Measurements from ENCODE around the gene KRTAP4-16. TPM values are rescaled to one million over a fixed set of nuclear protein-coding genes. Genes with fewer than 3 reads are reported as not detected.
"Not testable (repeated sequence)": the region's sequence is repeated elsewhere in the genome, so short reads cannot be mapped to it uniquely, and the experiment has no call there.

KRTAP4-16 gene
- total RNA-seq, 4 donors from 2014 or later: not detected

- ATAC-seq: no peak
- TF ChIP-seq POLR2AphosphoS5 (IDR thresholded peaks at IDR 0.05) (no peak), POLR2A (IDR thresholded peaks at IDR 0.05) (no peak), CTCF (IDR thresholded peaks at IDR 0.05) (no peak), EP300 (IDR thresholded peaks at IDR 0.05) (no peak)
- Histone ChIP-seq H3K27me3 (peaks cover 33% of the 10 kb centered on the region), H3K36me3 (no peaks in the 10 kb centered on the region), H3K4me3 (no peak overlapping the region), H3K4me1 (no peaks in the 10 kb centered on the region), H3K9me3 (no peaks in the 10 kb centered on the region), H3K27ac (no peak overlapping the region)
- 86 to 90% methylated on average over 2 of the region's 2 CpGs for WGBS, 2 donors (ENCODE audit: low coverage in 1 of 2)
These were observed 19.7 kb upstream of the KRTAP4-16 start for GRCh38 chr17:41121742-41122141.

DNA sequence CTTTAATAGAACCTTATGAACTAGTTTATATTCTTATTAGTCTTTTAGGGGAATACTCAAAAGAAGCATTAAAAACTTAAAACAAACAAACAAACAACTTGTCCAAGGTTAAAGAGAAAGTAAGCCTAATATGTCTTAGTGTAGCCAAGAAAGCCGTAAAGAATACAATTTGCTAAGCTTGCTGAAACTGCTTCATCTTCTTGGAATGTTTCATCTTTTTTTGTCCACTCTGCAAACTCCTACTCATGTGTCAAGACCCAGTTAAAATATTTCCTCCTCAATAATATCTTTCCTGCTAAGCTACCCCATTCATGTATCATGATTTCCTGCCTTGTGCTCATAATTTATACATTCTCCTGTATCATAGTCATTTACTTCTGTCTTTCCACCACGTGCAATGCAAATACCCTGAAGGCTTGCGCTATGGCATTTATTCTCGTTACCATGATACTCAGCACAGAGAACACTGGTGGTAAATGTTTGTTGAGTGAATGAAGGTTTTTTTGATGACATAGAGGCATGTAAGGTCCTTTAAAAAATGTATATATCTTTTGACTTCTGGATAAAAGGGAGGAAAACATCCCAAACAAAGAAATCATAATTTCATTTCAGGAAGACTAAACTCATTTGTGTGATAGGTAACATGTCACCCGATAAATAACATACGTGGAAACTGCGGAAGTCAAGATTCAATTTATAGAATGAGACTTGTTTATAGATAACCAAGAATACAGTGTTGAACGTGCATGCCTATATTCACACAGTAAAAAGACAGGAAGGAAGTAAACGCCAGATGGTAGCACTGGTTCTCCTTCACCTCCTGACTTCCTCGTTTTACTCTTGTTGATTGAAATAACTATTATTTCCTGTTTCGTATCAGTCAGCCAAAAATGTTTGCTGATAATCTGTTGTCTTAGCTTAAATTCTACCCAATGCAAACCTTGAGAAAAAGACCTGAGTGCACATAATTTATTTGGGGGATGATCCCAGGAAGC is 18.0 kb upstream of the KRTAP4-16 start:
- not testable (repeated sequence) for H3K4me3 ChIP-seq, H3K9me3 ChIP-seq, ATAC-seq, H3K36me3 ChIP-seq, H3K4me1 ChIP-seq, H3K27ac ChIP-seq
- H3K27me3 ChIP-seq: peaks cover 33% of the 10 kb centered on the region
- WGBS, 2 donors (ENCODE audit: low coverage in 1 of 2): 53 to 55% methylated on average over 10 to 11 of the region's 11 CpGs

DNA sequence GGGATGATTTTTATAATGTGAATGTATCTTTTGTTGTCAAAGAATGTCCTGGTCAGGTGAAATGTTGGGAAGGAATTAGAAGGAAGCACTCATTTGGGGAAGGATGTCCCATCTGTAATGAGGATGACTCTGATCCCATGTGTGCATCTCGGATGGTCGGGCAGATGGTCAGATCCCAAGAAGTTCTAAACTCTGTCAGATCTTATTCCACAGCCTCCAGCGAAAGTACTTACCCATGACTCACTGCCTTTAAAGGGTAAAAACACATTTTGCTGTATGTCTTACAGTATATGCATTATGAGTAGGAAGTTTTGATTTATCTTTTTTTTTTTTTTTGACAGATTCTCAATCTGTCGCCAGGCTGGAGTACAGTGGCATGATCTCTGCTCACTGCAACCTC is 16.7 kb upstream of the KRTAP4-16 start:
- Histone ChIP-seq H3K36me3 (no peaks in the 10 kb centered on the region), H3K27ac (no peak overlapping the region), H3K4me3 (no peak overlapping the region), H3K4me1 (no peaks in the 10 kb centered on the region), H3K9me3 (no peaks in the 10 kb centered on the region), H3K27me3 (peaks cover 38% of the 10 kb centered on the region)
- WGBS, 2 donors (ENCODE audit: low coverage in 1 of 2): 67 to 90% methylated on average over 1 to 4 of the region's 4 CpGs
- ATAC-seq: no peak
- TF ChIP-seq POLR2AphosphoS5 (IDR thresholded peaks at IDR 0.05): no peak
- no peak for TF ChIP-seq CTCF (IDR thresholded peaks at IDR 0.05)
- no peak for TF ChIP-seq EP300 (IDR thresholded peaks at IDR 0.05)
- TF ChIP-seq POLR2A (IDR thresholded peaks at IDR 0.05): no peak

- H3K9me3 ChIP-seq, H3K4me1 ChIP-seq, H3K4me3 ChIP-seq, ATAC-seq, H3K27ac ChIP-seq, H3K36me3 ChIP-seq: not testable (repeated sequence)
- 20 to 91% methylated on average over 2 to 4 of the region's 10 CpGs for WGBS, 2 donors (ENCODE audit: low coverage in 1 of 2)
- peaks cover 31% of the 10 kb centered on the region for H3K27me3 ChIP-seq
These were observed 15.9 kb upstream of the KRTAP4-16 start, which contains the start of gene KRTAP4-11 for GRCh38 chr17:41117846-41118386. TSS of gene KRTAP4-11 (minus strand) at chr17:41118373. CDS start at chr17:41118315, 58 bp downstream.

DNA sequence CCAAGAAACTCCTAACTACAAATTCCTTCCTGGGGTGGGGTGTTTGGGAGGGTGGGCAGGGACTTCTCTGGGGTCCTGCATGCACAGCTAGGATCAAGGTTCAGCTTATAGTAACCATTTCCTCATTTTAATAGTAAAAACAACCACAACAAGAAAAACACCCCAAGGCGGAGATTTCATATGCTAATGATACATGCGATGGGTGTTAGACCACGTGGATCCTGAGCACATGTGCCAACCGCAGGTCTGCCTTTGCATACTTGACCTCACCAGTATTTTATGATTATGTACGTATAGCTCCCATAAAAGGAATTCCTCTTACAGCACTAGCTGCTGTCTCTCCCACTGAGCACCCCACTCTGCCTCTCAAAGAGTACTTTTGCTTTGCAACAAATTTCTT is 14.3 kb upstream of the KRTAP4-16 start:
- peaks cover 27% of the 10 kb centered on the region for H3K27me3 ChIP-seq
- 51 to 55% methylated on average over 5 of the region's 5 CpGs for WGBS, 2 donors (ENCODE audit: low coverage in 1 of 2)
- no peaks in the 10 kb centered on the region for H3K9me3 ChIP-seq
- no peak for TF ChIP-seq EP300 (IDR thresholded peaks at IDR 0.05)
- TF ChIP-seq POLR2AphosphoS5 (IDR thresholded peaks at IDR 0.05): no peak
- no peak for TF ChIP-seq CTCF (IDR thresholded peaks at IDR 0.05)
- TF ChIP-seq POLR2A (IDR thresholded peaks at IDR 0.05): no peak
- no peak overlapping the region for H3K27ac ChIP-seq
- no peaks in the 10 kb centered on the region for H3K36me3 ChIP-seq
- H3K4me1 ChIP-seq: no peaks in the 10 kb centered on the region
- no peak for ATAC-seq
- H3K4me3 ChIP-seq: no peak overlapping the region
